Kidney tubule cell (primary cell): ENCODE results near the gene ATOX1.

ENCODE experiments used
- DNase-seq: peaks from one replicate; pipeline ENCODE4 v3.0.0-alpha.2; 2018; ENCODE audit warnings: low spot score

ATOX1 gene

GRCh38 chr5:151733358-151734063 is 24.9 kb downstream of the ATOX1 start:
- DNase-seq: no peak

- no peak for DNase-seq
Observed at GRCh38 chr5:151730381-151730780, 28.1 kb downstream of the ATOX1 start.

- peak; percentile 30 for DNase-seq
Observed at GRCh38 chr5:151729597-151729996, 28.8 kb downstream of the ATOX1 start.

- no peak for DNase-seq
Observed at GRCh38 chr5:151724360-151724759, 34.1 kb downstream of the ATOX1 start.

GRCh38 chr5:151722546-151722945 is 35.9 kb downstream of the ATOX1 start:
- no peak for DNase-seq

GRCh38 chr5:151721812-151722391 is 36.5 kb downstream of the ATOX1 start:
- DNase-seq: peak; percentile 56

GRCh38 chr5:151721087-151721646 is 37.3 kb downstream of the ATOX1 start:
- DNase-seq: peak; percentile 20

- no peak for DNase-seq
Observed at GRCh38 chr5:151720215-151720614, 38.2 kb downstream of the ATOX1 start.

GRCh38 chr5:151719228-151720000 is 39.0 kb downstream of the ATOX1 start:
- peak; percentile 44 for DNase-seq

- DNase-seq: no peak
Observed at GRCh38 chr5:151718646-151719045, 39.8 kb downstream of the ATOX1 start.

GRCh38 chr5:151718153-151718552 is 40.3 kb downstream of the ATOX1 start:
- DNase-seq: no peak

- DNase-seq: no peak
Observed at GRCh38 chr5:151717416-151717815, 41.0 kb downstream of the ATOX1 start.

GRCh38 chr5:151709109-151709735 is 49.2 kb downstream of the ATOX1 start:
- DNase-seq: no peak

- no peak for DNase-seq
Observed at GRCh38 chr5:151708126-151708525, 50.3 kb downstream of the ATOX1 start.

- no peak for DNase-seq
Observed at GRCh38 chr5:151707567-151707966, 50.9 kb downstream of the ATOX1 start.

- peak; percentile 95 for DNase-seq
Observed at GRCh38 chr5:151706906-151707305, 51.5 kb downstream of the ATOX1 start.

GRCh38 chr5:151703780-151704179 is 54.7 kb downstream of the ATOX1 start:
- no peak for DNase-seq

- DNase-seq: no peak
Observed at GRCh38 chr5:151703227-151703626, 55.2 kb downstream of the ATOX1 start.

GRCh38 chr5:151700820-151701219 is 57.6 kb downstream of the ATOX1 start:
- DNase-seq: peak; percentile 64

GRCh38 chr5:151700296-151700695 is 58.1 kb downstream of the ATOX1 start:
- peak; percentile 36 for DNase-seq

GRCh38 chr5:151699071-151699901 is 59.1 kb downstream of the ATOX1 start:
- DNase-seq: peak; percentile 97
